ENCODE results near the gene TMEM132D. TPM values are rescaled to one million over a fixed set of nuclear protein-coding genes. Genes with fewer than 3 reads are reported as not detected.

TMEM132D gene
- total RNA-seq, 1 donor from 2014 or later, result 16.5 TPM

- Mint-ChIP-seq H3K4me3 (ENCODE audit: unreplicated experiment) (no peak overlapping the region), H3K27me3 (ENCODE audit: unreplicated experiment) (no peaks in the 10 kb centered on the region), H3K9me3 (ENCODE audit: unreplicated experiment) (peaks cover 2% of the 10 kb centered on the region), H3K27ac (ENCODE audit: unreplicated experiment) (no peak overlapping the region), H3K4me1 (ENCODE audit: low read depth, unreplicated experiment) (no peaks in the 10 kb centered on the region), H3K36me3 (ENCODE audit: unreplicated experiment) (peaks cover under 1% of the 10 kb centered on the region)
- TF ChIP-seq, protein P1, sequence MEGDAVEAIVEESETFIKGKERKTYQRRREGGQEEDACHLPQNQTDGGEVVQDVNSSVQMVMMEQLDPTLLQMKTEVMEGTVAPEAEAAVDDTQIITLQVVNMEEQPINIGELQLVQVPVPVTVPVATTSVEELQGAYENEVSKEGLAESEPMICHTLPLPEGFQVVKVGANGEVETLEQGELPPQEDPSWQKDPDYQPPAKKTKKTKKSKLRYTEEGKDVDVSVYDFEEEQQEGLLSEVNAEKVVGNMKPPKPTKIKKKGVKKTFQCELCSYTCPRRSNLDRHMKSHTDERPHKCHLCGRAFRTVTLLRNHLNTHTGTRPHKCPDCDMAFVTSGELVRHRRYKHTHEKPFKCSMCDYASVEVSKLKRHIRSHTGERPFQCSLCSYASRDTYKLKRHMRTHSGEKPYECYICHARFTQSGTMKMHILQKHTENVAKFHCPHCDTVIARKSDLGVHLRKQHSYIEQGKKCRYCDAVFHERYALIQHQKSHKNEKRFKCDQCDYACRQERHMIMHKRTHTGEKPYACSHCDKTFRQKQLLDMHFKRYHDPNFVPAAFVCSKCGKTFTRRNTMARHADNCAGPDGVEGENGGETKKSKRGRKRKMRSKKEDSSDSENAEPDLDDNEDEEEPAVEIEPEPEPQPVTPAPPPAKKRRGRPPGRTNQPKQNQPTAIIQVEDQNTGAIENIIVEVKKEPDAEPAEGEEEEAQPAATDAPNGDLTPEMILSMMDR (IDR thresholded peaks at IDR 0.05; ENCODE audit: partially characterized antibody, unreplicated experiment), result no peak
- DNase-seq, result no peak
These were observed 604.9 kb downstream of the TMEM132D start for GRCh38 chr12:129298921-129299320.

- peaks cover 5% of the 10 kb centered on the region for H3K36me3 Mint-ChIP-seq (ENCODE audit: unreplicated experiment)
These were observed 607.2 kb downstream of the TMEM132D start for GRCh38 chr12:129296671-129297070.

GRCh38 chr12:129294868-129295267 lies 609.0 kb downstream of the TMEM132D start:
- Mint-ChIP-seq H3K27ac (ENCODE audit: unreplicated experiment) (no peak overlapping the region), H3K36me3 (ENCODE audit: unreplicated experiment) (peaks cover 5% of the 10 kb centered on the region), H3K9me3 (ENCODE audit: unreplicated experiment) (peaks cover 2% of the 10 kb centered on the region), H3K27me3 (ENCODE audit: unreplicated experiment) (no peaks in the 10 kb centered on the region), H3K4me1 (ENCODE audit: low read depth, unreplicated experiment) (no peaks in the 10 kb centered on the region), H3K4me3 (ENCODE audit: unreplicated experiment) (no peak overlapping the region)
- DNase-seq, result no peak
- TF ChIP-seq, protein P1 (IDR thresholded peaks at IDR 0.05; ENCODE audit: partially characterized antibody, unreplicated experiment), result no peak

More at GRCh38 chr12:129296671-129297070, 607.2 kb downstream of the TMEM132D start:
- no peaks in the 10 kb centered on the region for H3K4me1 Mint-ChIP-seq (ENCODE audit: low read depth, unreplicated experiment)
- H3K4me3 Mint-ChIP-seq (ENCODE audit: unreplicated experiment), result no peak overlapping the region
- TF ChIP-seq, protein P1 (IDR thresholded peaks at IDR 0.05; ENCODE audit: partially characterized antibody, unreplicated experiment), result no peak
- H3K9me3 Mint-ChIP-seq (ENCODE audit: unreplicated experiment), result peaks cover 2% of the 10 kb centered on the region
- no peak for DNase-seq
- H3K27ac Mint-ChIP-seq (ENCODE audit: unreplicated experiment), result no peak overlapping the region
- no peaks in the 10 kb centered on the region for H3K27me3 Mint-ChIP-seq (ENCODE audit: unreplicated experiment)

DNA sequence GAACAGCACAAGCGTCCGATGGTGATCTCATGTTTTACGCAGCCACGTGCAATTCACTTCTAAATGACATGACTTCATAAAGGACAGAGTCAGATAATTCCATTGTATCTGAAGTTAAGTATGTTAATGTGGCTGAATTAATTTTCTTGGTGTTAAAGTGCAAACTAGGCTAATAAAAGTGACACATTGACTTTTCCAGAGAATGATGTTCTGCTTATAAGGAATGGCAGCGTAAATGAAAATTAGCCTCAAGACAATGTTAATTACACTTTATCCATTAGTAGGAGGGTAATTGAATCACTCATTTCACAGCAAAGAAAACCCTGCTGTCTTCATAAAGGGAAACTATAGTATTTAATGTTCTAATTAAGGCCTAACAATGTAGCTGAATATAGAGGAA lies 624.1 kb downstream of the TMEM132D start:
- no peaks in the 10 kb centered on the region for H3K4me1 Mint-ChIP-seq (ENCODE audit: low read depth, unreplicated experiment)
- H3K4me3 Mint-ChIP-seq (ENCODE audit: unreplicated experiment), result no peak overlapping the region
- H3K27me3 Mint-ChIP-seq (ENCODE audit: unreplicated experiment), result no peaks in the 10 kb centered on the region
- H3K36me3 Mint-ChIP-seq (ENCODE audit: unreplicated experiment), result no peaks in the 10 kb centered on the region
- TF ChIP-seq, protein P1 (IDR thresholded peaks at IDR 0.05; ENCODE audit: partially characterized antibody, unreplicated experiment), result no peak
- H3K9me3 Mint-ChIP-seq (ENCODE audit: unreplicated experiment), result peaks cover 5% of the 10 kb centered on the region
- H3K27ac Mint-ChIP-seq (ENCODE audit: unreplicated experiment), result no peak overlapping the region
- DNase-seq, result no peak

DNA sequence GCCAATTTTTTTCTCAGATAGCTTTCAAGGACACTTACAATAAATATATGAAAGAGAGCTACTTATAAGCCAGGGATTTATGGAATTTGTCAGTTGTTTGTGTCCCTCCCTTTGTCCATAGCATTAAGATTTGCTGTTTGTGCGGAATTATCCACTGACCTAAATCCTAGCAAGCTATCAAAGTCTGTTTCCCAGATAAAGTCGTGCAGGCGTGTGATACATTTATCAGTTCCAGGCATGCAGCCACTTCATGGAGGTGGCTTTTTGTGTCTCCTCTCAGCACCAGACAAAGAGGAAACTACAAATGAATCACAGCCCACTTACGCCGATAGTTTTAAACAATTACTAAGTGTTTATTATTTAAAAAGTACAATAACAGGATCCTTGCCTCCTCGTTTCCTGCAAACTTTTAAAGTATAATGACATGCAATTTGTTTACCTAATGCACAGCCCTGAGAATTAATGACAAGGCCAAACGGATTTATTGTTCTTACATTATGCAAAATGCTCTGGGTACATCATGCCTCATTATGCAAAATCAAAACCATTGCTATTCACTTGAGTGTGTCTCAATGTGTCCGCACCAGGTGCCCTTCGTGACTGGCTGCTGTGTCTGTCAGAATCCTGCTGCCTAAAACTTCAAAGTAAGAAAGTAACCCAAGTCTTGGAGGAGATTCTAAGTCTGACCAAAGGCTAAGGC lies 627.3 kb downstream of the TMEM132D start:
- Mint-ChIP-seq H3K27ac (ENCODE audit: unreplicated experiment) (no peak overlapping the region), H3K4me3 (ENCODE audit: unreplicated experiment) (no peak overlapping the region), H3K27me3 (ENCODE audit: unreplicated experiment) (no peaks in the 10 kb centered on the region), H3K36me3 (ENCODE audit: unreplicated experiment) (no peaks in the 10 kb centered on the region), H3K9me3 (ENCODE audit: unreplicated experiment) (peaks cover 2% of the 10 kb centered on the region), H3K4me1 (ENCODE audit: low read depth, unreplicated experiment) (no peaks in the 10 kb centered on the region)
- no peak for DNase-seq
- TF ChIP-seq, protein P1 (IDR thresholded peaks at IDR 0.05; ENCODE audit: partially characterized antibody, unreplicated experiment), result no peak
